Activated CD8-positive, alpha-beta T cell treated with anti-CD3 and anti-CD28 coated beads for 36 hours (primary cell): ENCODE data around the gene EYS. TPM values are rescaled to one million over a fixed set of nuclear protein-coding genes. Genes with fewer than 3 reads are reported as not detected.

Experiments
- ATAC-seq: fragments of 200-7000 bp; cut with Tn5 transposase; one replicate; pipeline ENCODE4 v1.10.0; 2021; ENCODE audit warnings: mild to moderate bottlenecking, moderate library complexity
- CTCF ChIA-PET: fragments of 350-600 bp; sonication (Branson Sonifier 250); formaldehyde crosslinking; loops from one replicate; lab custom pipeline; 2021; ENCODE audit warnings: antibody characterized with exemption; lab: Charles Lee
- POLR2A ChIA-PET: fragments of 350-600 bp; sonication (Branson Sonifier 250); formaldehyde crosslinking; loops from one replicate; lab custom pipeline; 2021; ENCODE audit warnings: antibody characterized with exemption; lab: Charles Lee
- DNase-seq: peaks from one replicate; pipeline ENCODE4 v3.0.0-alpha.2; 2020
- H3K27ac Mint-ChIP-seq: one replicate; pipeline ENCODE4 v1.8.0; 2021; ENCODE audit warnings: mild to moderate bottlenecking, mixed read lengths
- H3K27me3 Mint-ChIP-seq: one replicate; pipeline ENCODE4 v1.8.0; 2021; ENCODE audit warnings: mixed read lengths
- H3K36me3 Mint-ChIP-seq: one replicate; pipeline ENCODE4 v1.8.0; 2021; ENCODE audit warnings: low read depth, mixed read lengths
- H3K4me1 Mint-ChIP-seq: one replicate; pipeline ENCODE4 v1.8.0; 2021; ENCODE audit warnings: low read depth, mixed read lengths
- H3K4me3 Mint-ChIP-seq: one replicate; pipeline ENCODE4 v1.8.0; 2021; ENCODE audit warnings: mild to moderate bottlenecking, moderate library complexity, mixed read lengths
- H3K9me3 Mint-ChIP-seq: one replicate; pipeline ENCODE4 v1.8.0; 2021; ENCODE audit warnings: mixed read lengths
- CTCF ChIP-seq: fragments of 200-600 bp; IDR thresholded peaks from one replicate; pipeline ENCODE4 v1.8.0; 2022; ENCODE audit warnings: antibody characterized with exemption, mild to moderate bottlenecking
- intact Hi-C: fragments of 100-400 bp; cut with micrococcal nuclease; formaldehyde crosslinking; loops from one replicate; pipeline ENCODE4 v1.10.0; 2022
- total RNA-seq, 2 experiments: library from RNA; stranded (reverse); gene quantifications; one replicate each; pipeline ENCODE4 v1.2.3, GENCODE V29; 2021

Gene EYS
- total RNA-seq, 2 experiments from 2014 or later = not detected

- Mint-ChIP-seq H3K4me3 (no peak overlapping the region), H3K27ac (no peak overlapping the region), H3K4me1 (no peaks in the 10 kb centered on the region), H3K27me3 (peaks cover 10% of the 10 kb centered on the region), H3K36me3 (no peaks in the 10 kb centered on the region), H3K9me3 (no peaks in the 10 kb centered on the region)
- CTCF ChIA-PET = no interaction called here
- ATAC-seq (no peak), DNase-seq (no peak)
- intact Hi-C loops = no loop called here
- POLR2A ChIA-PET = interaction anchor here (0.6 kb wide), 1 partner anchor 1102 kb away, joined by 3 read pairs; no protein-coding TSS in a partner anchor
- TF ChIP-seq CTCF = no peak
Observed at GRCh38 chr6:63799813-63800212, 1907.2 kb downstream of the EYS start.

DNA sequence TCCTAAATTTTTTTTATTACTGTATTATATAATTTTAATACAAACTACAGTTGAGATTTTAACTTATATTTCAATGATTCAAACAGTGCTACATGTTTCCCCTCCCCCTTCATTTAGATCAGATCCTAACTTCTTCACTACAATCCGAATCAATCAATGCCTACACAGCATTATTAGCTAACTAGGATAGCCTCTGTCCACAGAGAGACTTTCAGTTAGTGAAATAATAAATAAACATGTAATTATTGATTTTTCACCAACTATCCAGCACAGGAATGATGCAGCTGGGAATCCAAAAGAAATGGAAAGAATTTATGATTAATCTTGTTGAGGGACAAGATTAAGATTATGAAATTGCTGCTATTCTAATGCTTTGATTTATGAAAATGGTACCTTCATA, 1907.7 kb downstream of the EYS start:
- no peaks in the 10 kb centered on the region for H3K4me1 Mint-ChIP-seq
- TF ChIP-seq CTCF = no peak
- no peak overlapping the region for H3K4me3 Mint-ChIP-seq
- ATAC-seq (no peak), DNase-seq (no peak)
- ChIA-PET CTCF (no interaction called here), POLR2A (interaction anchor here (0.6 kb wide), 1 partner anchor 1102 kb away, joined by 3 read pairs; no protein-coding TSS in a partner anchor)
- H3K9me3 Mint-ChIP-seq = no peaks in the 10 kb centered on the region
- no peaks in the 10 kb centered on the region for H3K36me3 Mint-ChIP-seq
- peaks cover 12% of the 10 kb centered on the region for H3K27me3 Mint-ChIP-seq
- H3K27ac Mint-ChIP-seq = no peak overlapping the region
- intact Hi-C loops = no loop called here

GRCh38 chr6:63798378-63798777, 1908.6 kb downstream of the EYS start:
- no peak for DNase-seq
- no peaks in the 10 kb centered on the region for H3K36me3 Mint-ChIP-seq
- intact Hi-C loops = no loop called here
- no peak for TF ChIP-seq CTCF
- CTCF ChIA-PET = no interaction called here
- ATAC-seq = no peak
- peaks cover 12% of the 10 kb centered on the region for H3K27me3 Mint-ChIP-seq
- POLR2A ChIA-PET = no interaction called here
- no peak overlapping the region for H3K4me3 Mint-ChIP-seq
- H3K27ac Mint-ChIP-seq = no peak overlapping the region
- H3K9me3 Mint-ChIP-seq = no peaks in the 10 kb centered on the region
- no peaks in the 10 kb centered on the region for H3K4me1 Mint-ChIP-seq

DNA sequence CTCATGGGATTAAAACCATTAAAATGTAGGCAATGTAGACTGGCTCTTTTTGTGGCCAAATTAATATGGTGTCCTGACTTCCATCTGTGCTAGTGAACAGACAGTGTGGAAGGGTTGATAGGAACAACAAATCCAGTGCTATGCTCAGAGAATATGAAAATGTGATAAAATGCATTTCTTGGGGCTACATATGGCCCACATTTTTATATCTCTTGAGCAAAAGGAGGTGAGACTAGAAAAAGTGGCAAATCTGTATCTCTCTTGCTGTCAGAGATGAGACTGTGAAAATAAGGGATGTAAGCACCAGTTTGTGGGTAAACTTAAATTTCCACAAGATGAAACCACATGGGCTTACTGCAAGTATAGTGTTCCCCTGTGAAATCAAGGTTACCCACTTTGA, 1909.3 kb downstream of the EYS start:
- intact Hi-C loops = no loop called here
- Mint-ChIP-seq H3K27me3 (peaks cover 12% of the 10 kb centered on the region), H3K4me1 (no peaks in the 10 kb centered on the region), H3K27ac (no peak overlapping the region), H3K36me3 (no peaks in the 10 kb centered on the region), H3K9me3 (no peaks in the 10 kb centered on the region), H3K4me3 (no peak overlapping the region)
- ATAC-seq (no peak), DNase-seq (no peak)
- no peak for TF ChIP-seq CTCF
- POLR2A ChIA-PET = no interaction called here
- CTCF ChIA-PET = no interaction called here

DNA sequence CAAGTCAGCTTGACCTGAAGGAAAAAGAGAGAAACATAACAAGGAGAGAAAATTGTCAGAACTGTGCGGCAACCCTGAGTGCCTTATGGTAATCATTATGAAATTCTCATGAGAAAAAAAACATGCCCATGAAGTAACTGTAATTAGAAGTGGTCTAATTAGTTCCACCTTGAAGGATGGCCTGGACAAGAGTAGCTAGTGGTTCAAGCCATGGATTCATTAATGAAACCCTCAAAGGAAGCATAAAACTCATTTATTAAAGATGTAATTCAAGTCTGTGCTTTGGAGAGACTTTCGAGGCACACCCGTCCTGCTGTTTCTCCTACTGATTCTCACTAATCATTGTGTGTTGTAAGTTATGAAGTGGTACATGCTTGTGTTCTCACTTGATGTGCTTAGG, 1911.2 kb downstream of the EYS start:
- Mint-ChIP-seq H3K4me3 (no peak overlapping the region), H3K9me3 (no peaks in the 10 kb centered on the region), H3K27ac (no peak overlapping the region), H3K4me1 (no peaks in the 10 kb centered on the region), H3K27me3 (peaks cover 10% of the 10 kb centered on the region), H3K36me3 (no peaks in the 10 kb centered on the region)
- DNase-seq (no peak), ATAC-seq (no peak)
- intact Hi-C loops = no loop called here
- POLR2A ChIA-PET = no interaction called here
- no peak for TF ChIP-seq CTCF
- CTCF ChIA-PET = interaction anchor here (0.7 kb wide), 1 partner anchor 26 kb away, joined by 3 read pairs; no protein-coding TSS in a partner anchor
